Activated naive CD4-positive, alpha-beta T cell treated with anti-CD3 and anti-CD28 coated beads, Interleukin-2, amount 50 U/mL, for 72 hours (primary cell): Measurements from ENCODE around the gene SIAH3. TPM values are rescaled to one million over a fixed set of nuclear protein-coding genes. Genes with fewer than 3 reads are reported as not detected.
"Not testable (repeated sequence)": the region's sequence is repeated elsewhere in the genome, so short reads cannot be mapped to it uniquely, and the experiment has no call there.

Experiments used
- ATAC-seq, 2 donors: fragments of 150-1000 bp; cut with Tn5 transposase; 2 replicates each; pipeline ENCODE4 v1.10.0; 2021; ENCODE audit warnings: mild to moderate bottlenecking in 2 of 2, moderate library complexity in 2 of 2
- DNase-seq, 2 donors: peaks; one replicate each; pipeline ENCODE4 v3.0.0; 2021 to 2022; ENCODE audit warnings: low spot score in 2 of 2
- H3K27ac Mint-ChIP-seq, 2 donors: one replicate each; pipeline ENCODE4 v1.8.0; 2022; ENCODE audit warnings: mild to moderate bottlenecking in 2 of 2, mixed read lengths in 2 of 2
- H3K36me3 Mint-ChIP-seq, 2 donors: one replicate each; pipeline ENCODE4 v1.8.0; 2022; ENCODE audit warnings: mixed read lengths in 2 of 2
- H3K9me3 Mint-ChIP-seq, 2 donors: one replicate each; pipeline ENCODE4 v1.8.0; 2022; ENCODE audit warnings: mixed read lengths in 2 of 2
- total RNA-seq, 2 donors: library from RNA; stranded (reverse); gene quantifications; one replicate each; pipeline ENCODE4 v1.2.3, GENCODE V29; 2022

The SIAH3 gene
- total RNA-seq, 2 donors from 2014 or later, result 0.02 to 0.31 TPM

GRCh38 chr13:45778882-45779281 lies 72.7 kb downstream of the SIAH3 start:
- ATAC-seq, result no peak
- H3K9me3 Mint-ChIP-seq, result no peaks in the 10 kb centered on the region
- no peak for DNase-seq
- no peaks in the 10 kb centered on the region for H3K36me3 Mint-ChIP-seq
- no peak overlapping the region for H3K27ac Mint-ChIP-seq

- DNase-seq (no peak), ATAC-seq (no peak)
- H3K27ac Mint-ChIP-seq, result no peak overlapping the region
- no peaks in the 10 kb centered on the region for H3K9me3 Mint-ChIP-seq
- no peaks in the 10 kb centered on the region for H3K36me3 Mint-ChIP-seq
Measured at GRCh38 chr13:45776748-45777147, 74.8 kb downstream of the SIAH3 start.

- Mint-ChIP-seq H3K9me3 (no peaks in the 10 kb centered on the region), H3K27ac (no peak overlapping the region), H3K36me3 (no peaks in the 10 kb centered on the region)
- no peak for ATAC-seq
- DNase-seq, result no peak
Measured at GRCh38 chr13:45775401-45775963, 76.1 kb downstream of the SIAH3 start.

GRCh38 chr13:45773944-45774343 lies 77.6 kb downstream of the SIAH3 start:
- no peak overlapping the region for H3K27ac Mint-ChIP-seq
- no peaks in the 10 kb centered on the region for H3K36me3 Mint-ChIP-seq
- DNase-seq, result no peak
- no peaks in the 10 kb centered on the region for H3K9me3 Mint-ChIP-seq
- no peak for ATAC-seq

GRCh38 chr13:45773236-45773635 lies 78.3 kb downstream of the SIAH3 start:
- no peak overlapping the region for H3K27ac Mint-ChIP-seq
- no peaks in the 10 kb centered on the region for H3K9me3 Mint-ChIP-seq
- ATAC-seq (no peak), DNase-seq (no peak)
- H3K36me3 Mint-ChIP-seq, result no peaks in the 10 kb centered on the region

GRCh38 chr13:45770886-45771285 lies 80.7 kb downstream of the SIAH3 start:
- no peak overlapping the region for H3K27ac Mint-ChIP-seq
- H3K9me3 Mint-ChIP-seq, result no peaks in the 10 kb centered on the region
- no peak for ATAC-seq
- DNase-seq, result no peak
- no peaks in the 10 kb centered on the region for H3K36me3 Mint-ChIP-seq

GRCh38 chr13:45768656-45769479 lies 82.7 kb downstream of the SIAH3 start:
- Mint-ChIP-seq H3K36me3 (no peaks in the 10 kb centered on the region), H3K9me3 (no peaks in the 10 kb centered on the region), H3K27ac (no peak overlapping the region)
- DNase-seq (no peak), ATAC-seq (no peak)

GRCh38 chr13:45765464-45765863 lies 86.1 kb downstream of the SIAH3 start:
- Mint-ChIP-seq H3K9me3 (no peaks in the 10 kb centered on the region), H3K36me3 (peaks cover 0 to 5% of the 10 kb centered on the region in 2 donors), H3K27ac (no peak overlapping the region)
- no peak for DNase-seq
- no peak for ATAC-seq

- DNase-seq (no peak), ATAC-seq (no peak)
- H3K27ac Mint-ChIP-seq, result peak overlapping the region in 1 of 2 donors; percentile 39
- no peaks in the 10 kb centered on the region for H3K9me3 Mint-ChIP-seq
- peaks cover 5 to 10% of the 10 kb centered on the region in 2 donors for H3K36me3 Mint-ChIP-seq
Measured at GRCh38 chr13:45763419-45763818, 88.1 kb downstream of the SIAH3 start.

- DNase-seq, ATAC-seq, H3K27ac Mint-ChIP-seq: not testable (repeated sequence)
- Mint-ChIP-seq H3K9me3 (peaks cover 8 to 13% of the 10 kb centered on the region in 2 donors), H3K36me3 (peaks cover 14 to 15% of the 10 kb centered on the region in 2 donors)
Measured at GRCh38 chr13:45757589-45757988, 94.0 kb downstream of the SIAH3 start.

- H3K27ac Mint-ChIP-seq, DNase-seq, ATAC-seq: not testable (repeated sequence)
- Mint-ChIP-seq H3K9me3 (peaks cover 8 to 13% of the 10 kb centered on the region in 2 donors), H3K36me3 (peaks cover 14 to 15% of the 10 kb centered on the region in 2 donors)
Measured at GRCh38 chr13:45756498-45756897, 95.1 kb downstream of the SIAH3 start.

GRCh38 chr13:45752510-45752909 lies 99.0 kb downstream of the SIAH3 start:
- DNase-seq (no peak), ATAC-seq (no peak)
- Mint-ChIP-seq H3K27ac (peak overlapping the region in 1 of 2 donors; percentile 51), H3K36me3 (peaks cover under 1 to 2% of the 10 kb centered on the region in 2 donors), H3K9me3 (peaks cover under 1 to 6% of the 10 kb centered on the region in 2 donors)

GRCh38 chr13:45751885-45752284 lies 99.7 kb downstream of the SIAH3 start:
- DNase-seq (no peak), ATAC-seq (no peak)
- Mint-ChIP-seq H3K9me3 (peaks cover 0 to 5% of the 10 kb centered on the region in 2 donors), H3K27ac (no peak overlapping the region), H3K36me3 (no peaks in the 10 kb centered on the region)

- no peak for ATAC-seq
- DNase-seq, result no peak
- H3K9me3 Mint-ChIP-seq, result peaks cover 0 to 5% of the 10 kb centered on the region in 2 donors
- no peaks in the 10 kb centered on the region for H3K36me3 Mint-ChIP-seq
- no peak overlapping the region for H3K27ac Mint-ChIP-seq
Measured at GRCh38 chr13:45750566-45750965, 101.0 kb downstream of the SIAH3 start.

- ATAC-seq (no peak), DNase-seq (no peak)
- Mint-ChIP-seq H3K36me3 (no peaks in the 10 kb centered on the region), H3K9me3 (peaks cover 0 to 3% of the 10 kb centered on the region in 2 donors), H3K27ac (no peak overlapping the region)
Measured at GRCh38 chr13:45748941-45749759, 102.4 kb downstream of the SIAH3 start.

- no peak for DNase-seq
- H3K36me3 Mint-ChIP-seq, result no peaks in the 10 kb centered on the region
- no peaks in the 10 kb centered on the region for H3K9me3 Mint-ChIP-seq
- ATAC-seq, result no peak
- H3K27ac Mint-ChIP-seq, result no peak overlapping the region
Measured at GRCh38 chr13:45747071-45747470, 104.5 kb downstream of the SIAH3 start.

- DNase-seq (no peak), ATAC-seq (no peak)
- H3K36me3 Mint-ChIP-seq, result no peaks in the 10 kb centered on the region
- H3K27ac Mint-ChIP-seq, result no peak overlapping the region
- H3K9me3 Mint-ChIP-seq, result no peaks in the 10 kb centered on the region
Measured at GRCh38 chr13:45744979-45745378, 106.6 kb downstream of the SIAH3 start.
